Measurements from ENCODE around the gene MYL10. TPM values are rescaled to one million over a fixed set of nuclear protein-coding genes. Genes with fewer than 3 reads are reported as not detected.

Gene MYL10
- total and polyA plus RNA-seq, 2 experiments from 2014 or later, result 0.23 to 1.2 TPM

DNA sequence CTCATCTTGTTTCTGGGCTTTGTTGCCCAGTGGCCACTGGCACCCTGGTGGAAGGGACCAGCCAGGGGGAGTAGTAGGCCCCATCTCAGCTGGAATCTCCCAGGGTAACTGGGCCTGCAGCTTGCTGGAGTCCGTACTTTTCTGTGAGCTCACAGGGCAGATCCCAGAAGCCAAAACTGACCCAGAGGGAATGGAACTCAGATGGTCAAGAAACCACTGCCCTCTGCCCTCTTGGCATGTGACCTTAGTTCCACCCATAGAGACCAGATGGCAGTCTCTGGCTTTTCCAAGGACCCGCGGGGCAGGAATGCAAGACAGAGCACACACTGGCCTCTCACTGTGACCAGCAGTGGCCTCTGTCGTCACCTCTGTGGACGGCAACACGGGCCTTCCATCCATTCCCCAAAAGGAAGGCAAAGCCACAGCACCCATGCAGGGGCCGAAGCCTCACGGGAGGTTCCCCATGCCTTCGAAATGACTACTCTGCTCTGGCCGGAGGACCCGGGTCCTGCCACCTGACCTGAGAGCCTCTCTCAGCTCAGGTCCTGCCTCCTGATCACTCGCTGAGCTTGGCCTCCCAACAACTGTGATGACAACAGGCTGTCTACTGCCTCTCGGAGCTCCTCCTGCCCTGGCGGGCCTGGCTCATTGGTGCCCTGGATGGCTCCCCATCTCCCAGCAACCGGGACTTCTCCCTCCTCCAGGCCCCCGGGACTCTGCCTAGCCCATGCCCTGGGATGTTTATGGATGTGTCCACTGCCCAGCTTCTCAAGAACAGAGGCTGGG lies 29.9 kb downstream of the MYL10 start:
- 84% methylated on average over 15 of the region's 16 CpGs for WGBS (ENCODE audit: low lambda C conversion rate, missing lambda C conversion rate)
- H3K4me2 ChIP-seq, result no peak overlapping the region
- H2AFZ ChIP-seq, result no peak overlapping the region
- no peaks in the 10 kb centered on the region for H3K36me3 ChIP-seq (replicated peaks; ENCODE audit: insufficient read depth, low read depth)
- no peak overlapping the region for H3K4me3 ChIP-seq
- no peaks in the 10 kb centered on the region for H3K27me3 ChIP-seq
- no peak overlapping the region for H3K27ac ChIP-seq
- H3K9me3 ChIP-seq (ENCODE audit: low read depth), result no peaks in the 10 kb centered on the region
- no peaks in the 10 kb centered on the region for H4K20me1 ChIP-seq (ENCODE audit: insufficient read depth, poor library complexity, severe bottlenecking)
- peaks cover 19% of the 10 kb centered on the region for H3K4me1 ChIP-seq (ENCODE audit: insufficient read depth)
- no peaks in the 10 kb centered on the region for H3K79me2 ChIP-seq
- no peak for DNase-seq (ENCODE audit: low spot score)
- H3K9me2 ChIP-seq (replicated peaks; ENCODE audit: insufficient read depth), result no peaks in the 10 kb centered on the region
- TF ChIP-seq EZH2phosphoT487 (IDR thresholded peaks at IDR 0.05; ENCODE audit: low read depth, severe bottlenecking, unreplicated experiment) (no peak), EZH2 (IDR thresholded peaks at IDR 0.05; ENCODE audit: borderline replicate concordance) (no peak)
- TF ChIP-seq, protein P1, sequence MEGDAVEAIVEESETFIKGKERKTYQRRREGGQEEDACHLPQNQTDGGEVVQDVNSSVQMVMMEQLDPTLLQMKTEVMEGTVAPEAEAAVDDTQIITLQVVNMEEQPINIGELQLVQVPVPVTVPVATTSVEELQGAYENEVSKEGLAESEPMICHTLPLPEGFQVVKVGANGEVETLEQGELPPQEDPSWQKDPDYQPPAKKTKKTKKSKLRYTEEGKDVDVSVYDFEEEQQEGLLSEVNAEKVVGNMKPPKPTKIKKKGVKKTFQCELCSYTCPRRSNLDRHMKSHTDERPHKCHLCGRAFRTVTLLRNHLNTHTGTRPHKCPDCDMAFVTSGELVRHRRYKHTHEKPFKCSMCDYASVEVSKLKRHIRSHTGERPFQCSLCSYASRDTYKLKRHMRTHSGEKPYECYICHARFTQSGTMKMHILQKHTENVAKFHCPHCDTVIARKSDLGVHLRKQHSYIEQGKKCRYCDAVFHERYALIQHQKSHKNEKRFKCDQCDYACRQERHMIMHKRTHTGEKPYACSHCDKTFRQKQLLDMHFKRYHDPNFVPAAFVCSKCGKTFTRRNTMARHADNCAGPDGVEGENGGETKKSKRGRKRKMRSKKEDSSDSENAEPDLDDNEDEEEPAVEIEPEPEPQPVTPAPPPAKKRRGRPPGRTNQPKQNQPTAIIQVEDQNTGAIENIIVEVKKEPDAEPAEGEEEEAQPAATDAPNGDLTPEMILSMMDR (IDR thresholded peaks at IDR 0.05; ENCODE audit: poor library complexity), result no peak

DNA sequence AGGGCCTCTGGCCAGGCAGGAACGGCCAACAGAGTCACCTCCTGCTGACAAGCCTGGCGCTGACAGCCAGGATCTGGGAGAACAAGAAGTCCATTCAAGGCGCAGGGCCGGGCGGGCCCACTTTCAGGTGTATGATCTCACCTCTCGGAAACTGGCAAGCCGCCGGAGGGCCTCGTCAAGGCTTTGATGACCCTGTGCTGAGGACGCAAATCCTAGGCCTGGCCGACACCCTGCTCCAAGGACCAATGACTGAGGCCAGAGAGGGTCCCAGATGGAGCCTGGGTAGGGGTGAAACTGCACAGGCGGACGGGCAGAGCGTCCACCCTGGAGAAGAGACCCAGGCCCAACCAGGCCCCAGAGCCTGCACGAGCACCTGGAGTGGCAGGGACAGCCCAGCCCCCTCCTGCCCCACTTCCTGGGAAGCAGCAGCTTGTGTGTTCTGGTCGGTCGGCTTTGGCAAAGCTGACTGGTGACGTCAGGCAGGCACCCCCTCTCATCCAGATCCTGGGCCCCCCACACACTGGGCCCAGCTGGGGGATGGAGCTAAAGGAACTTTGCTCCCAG lies 30.6 kb downstream of the MYL10 start:
- Histone ChIP-seq H3K9me3 (ENCODE audit: low read depth) (no peaks in the 10 kb centered on the region), H3K79me2 (no peaks in the 10 kb centered on the region), H4K20me1 (ENCODE audit: insufficient read depth, poor library complexity, severe bottlenecking) (no peaks in the 10 kb centered on the region), H3K4me3 (no peak overlapping the region), H3K36me3 (replicated peaks; ENCODE audit: insufficient read depth, low read depth) (no peaks in the 10 kb centered on the region), H2AFZ (no peak overlapping the region), H3K4me1 (ENCODE audit: insufficient read depth) (peaks cover 19% of the 10 kb centered on the region), H3K27me3 (no peaks in the 10 kb centered on the region), H3K4me2 (no peak overlapping the region), H3K9me2 (replicated peaks; ENCODE audit: insufficient read depth) (no peaks in the 10 kb centered on the region), H3K27ac (no peak overlapping the region)
- DNase-seq (ENCODE audit: low spot score), result peak; percentile 35
- TF ChIP-seq EZH2 (IDR thresholded peaks at IDR 0.05; ENCODE audit: borderline replicate concordance) (no peak), EZH2phosphoT487 (IDR thresholded peaks at IDR 0.05; ENCODE audit: low read depth, severe bottlenecking, unreplicated experiment) (no peak)
- TF ChIP-seq, protein P1 (IDR thresholded peaks at IDR 0.05; ENCODE audit: poor library complexity), result no peak
- WGBS (ENCODE audit: low lambda C conversion rate, missing lambda C conversion rate), result 81% methylated on average over 18 of the region's 18 CpGs

- no peak for TF ChIP-seq EZH2 (IDR thresholded peaks at IDR 0.05; ENCODE audit: borderline replicate concordance)
- TF ChIP-seq EZH2phosphoT487 (IDR thresholded peaks at IDR 0.05; ENCODE audit: low read depth, severe bottlenecking, unreplicated experiment), result no peak
- TF ChIP-seq, protein P1 (IDR thresholded peaks at IDR 0.05; ENCODE audit: poor library complexity), result no peak
- Histone ChIP-seq H2AFZ (no peak overlapping the region), H3K27me3 (no peaks in the 10 kb centered on the region), H3K4me2 (no peak overlapping the region), H3K4me1 (ENCODE audit: insufficient read depth) (peaks cover 15% of the 10 kb centered on the region), H3K79me2 (no peaks in the 10 kb centered on the region), H3K9me2 (replicated peaks; ENCODE audit: insufficient read depth) (no peaks in the 10 kb centered on the region), H3K27ac (no peak overlapping the region), H4K20me1 (ENCODE audit: insufficient read depth, poor library complexity, severe bottlenecking) (no peaks in the 10 kb centered on the region), H3K9me3 (ENCODE audit: low read depth) (no peaks in the 10 kb centered on the region), H3K36me3 (replicated peaks; ENCODE audit: insufficient read depth, low read depth) (no peaks in the 10 kb centered on the region), H3K4me3 (no peak overlapping the region)
- DNase-seq (ENCODE audit: low spot score), result no peak
- WGBS (ENCODE audit: low lambda C conversion rate, missing lambda C conversion rate), result 84% methylated on average over 6 of the region's 6 CpGs
Measured at GRCh38 chr7:101597941-101598340, 31.2 kb downstream of the MYL10 start.
